HG03558 (cell line): Measurements from ENCODE around the gene CYTL1.
"Not testable (repeated sequence)": the region's sequence is repeated elsewhere in the genome, so short reads cannot be mapped to it uniquely, and the experiment has no call there.

ENCODE experiments used
- ATAC-seq: cut with Tn5 transposase; IDR thresholded peaks from one replicate; pipeline ENCODE4 v1.9.1; 2021; ENCODE audit warnings: moderate number of reproducible peaks; ENCODE audit not compliant: unreplicated experiment; ENCODE audit errors: extremely low read depth

CYTL1 gene

DNA sequence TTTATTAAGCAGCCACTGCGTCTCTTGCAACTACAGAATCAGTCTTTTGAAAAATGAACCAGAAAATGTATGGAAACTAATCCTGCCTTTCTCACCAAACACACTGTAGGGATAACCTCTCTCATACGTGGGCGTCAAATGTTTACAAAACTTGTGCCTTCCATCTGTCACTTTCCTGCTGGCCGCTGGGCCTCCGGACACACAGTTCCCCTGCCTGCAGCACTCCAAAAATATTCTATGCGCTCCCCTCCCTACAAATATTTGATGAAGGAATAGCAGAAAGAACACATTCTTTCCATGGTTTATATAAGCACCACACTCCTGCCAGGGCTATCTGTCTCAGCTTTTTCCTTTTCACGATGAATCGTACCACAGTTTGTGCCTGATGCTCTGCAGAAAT, 14.9 kb upstream of the CYTL1 start:
- ATAC-seq = no peak

DNA sequence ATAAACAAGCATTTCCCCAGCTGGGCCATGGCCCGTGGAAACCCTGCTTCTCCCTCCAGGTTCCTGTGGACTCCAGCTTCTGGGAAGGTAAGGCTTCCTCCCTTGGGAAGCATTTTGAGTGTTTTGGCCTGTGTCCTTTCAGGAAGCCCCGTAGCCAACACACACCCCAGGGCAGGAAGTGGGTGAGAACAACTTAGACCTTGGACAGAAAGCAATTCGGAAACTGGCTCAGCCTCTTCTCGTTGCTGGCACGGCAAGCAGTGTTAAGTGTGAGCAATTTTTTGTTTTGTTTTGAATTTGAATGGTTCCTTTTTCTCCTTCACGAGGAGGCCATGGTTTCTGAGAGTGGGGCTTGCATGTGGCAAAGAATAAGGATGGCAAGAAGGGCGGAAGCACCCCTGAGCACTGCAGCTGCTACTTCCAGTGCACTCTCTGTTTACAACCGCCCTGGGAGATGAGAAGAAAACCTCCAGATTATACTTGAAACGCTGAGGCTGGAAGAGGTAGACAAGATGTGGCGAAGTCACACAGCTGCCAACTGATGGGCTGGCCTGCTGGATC, 14.1 kb upstream of the CYTL1 start:
- ATAC-seq = no peak

- ATAC-seq = no peak
These were observed 13.6 kb upstream of the CYTL1 start for GRCh38 chr4:5032813-5033212.

DNA sequence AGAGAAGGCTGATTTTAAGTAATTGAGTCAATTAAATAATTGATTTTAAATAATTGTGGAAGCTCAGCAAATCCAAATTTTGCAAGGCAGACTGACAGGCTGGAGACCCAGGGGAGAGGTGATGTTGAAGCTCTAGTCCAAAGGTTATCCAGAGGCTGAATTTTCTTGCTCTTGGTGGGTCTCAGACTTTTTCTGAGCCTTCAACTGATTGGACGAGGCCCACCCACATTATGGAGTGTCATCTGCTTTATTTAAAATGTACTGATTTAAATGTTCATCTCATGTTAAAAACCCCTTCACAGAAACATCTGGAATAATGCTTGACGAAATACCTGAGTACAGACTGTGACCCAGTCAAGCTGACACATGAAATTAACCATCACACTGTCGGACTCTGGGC, 11.7 kb upstream of the CYTL1 start:
- no peak for ATAC-seq

- ATAC-seq = no peak
These were observed 11.0 kb upstream of the CYTL1 start for GRCh38 chr4:5030221-5030620.

GRCh38 chr4:5029447-5029846, 10.2 kb upstream of the CYTL1 start:
- ATAC-seq = no peak

GRCh38 chr4:5028480-5028879, 9.2 kb upstream of the CYTL1 start:
- ATAC-seq = no peak

GRCh38 chr4:5027346-5027745, 8.1 kb upstream of the CYTL1 start:
- no peak for ATAC-seq

GRCh38 chr4:5026371-5026770, 7.1 kb upstream of the CYTL1 start:
- no peak for ATAC-seq

- ATAC-seq = no peak
These were observed 5.4 kb upstream of the CYTL1 start for GRCh38 chr4:5024673-5025072.

DNA sequence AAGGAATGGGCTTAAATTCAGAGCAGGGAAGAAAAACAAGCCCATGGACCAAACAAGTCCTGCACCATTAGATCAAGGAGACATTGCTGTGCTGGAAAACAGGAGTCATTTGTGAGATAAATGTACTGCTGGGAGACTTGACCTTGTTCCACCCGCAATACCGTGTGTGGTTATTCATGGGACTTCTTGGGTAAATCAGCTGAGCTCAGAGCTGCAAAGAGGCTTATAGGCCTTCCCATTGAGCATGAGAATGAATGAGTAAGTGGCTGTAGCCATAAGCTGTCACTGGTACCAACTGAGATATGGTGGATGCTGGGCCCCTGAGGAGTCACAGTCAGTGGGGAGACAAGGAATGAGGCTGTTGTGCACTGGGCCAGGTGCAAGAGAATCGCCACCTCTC, 2.3 kb upstream of the CYTL1 start:
- no peak for ATAC-seq

- no peak for ATAC-seq
These were observed 1.1 kb upstream of the CYTL1 start for GRCh38 chr4:5020341-5020740.

DNA sequence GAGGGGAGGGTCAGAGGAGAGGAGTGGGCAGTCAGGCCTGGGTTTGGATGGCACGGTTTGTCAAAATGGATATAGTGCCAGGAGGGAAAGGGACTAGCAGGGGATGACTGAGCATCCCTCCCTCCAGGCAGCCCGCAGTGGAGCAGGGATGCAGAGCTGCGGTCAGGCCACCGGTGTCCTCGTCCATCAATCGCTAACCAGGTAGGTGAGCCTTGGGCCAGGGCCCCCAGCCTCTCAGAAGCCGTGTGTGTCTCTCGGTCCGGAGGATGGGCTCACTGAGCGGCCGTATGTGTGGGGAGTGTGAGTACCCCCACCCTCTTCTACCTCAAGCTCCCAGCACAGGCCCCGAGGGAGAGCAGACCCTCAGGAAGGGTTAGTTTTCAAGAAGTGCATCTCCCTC, 538 bp upstream of the CYTL1 start:
- ATAC-seq = no peak

GRCh38 chr4:5018603-5019002, 655 bp downstream of the CYTL1 start:
- no peak for ATAC-seq

GRCh38 chr4:5018096-5018495, 1.2 kb downstream of the CYTL1 start:
- no peak for ATAC-seq

- no peak for ATAC-seq
These were observed 5.1 kb downstream of the CYTL1 start for GRCh38 chr4:5014007-5014682.

GRCh38 chr4:5012958-5013357, 6.3 kb downstream of the CYTL1 start:
- ATAC-seq = no peak

DNA sequence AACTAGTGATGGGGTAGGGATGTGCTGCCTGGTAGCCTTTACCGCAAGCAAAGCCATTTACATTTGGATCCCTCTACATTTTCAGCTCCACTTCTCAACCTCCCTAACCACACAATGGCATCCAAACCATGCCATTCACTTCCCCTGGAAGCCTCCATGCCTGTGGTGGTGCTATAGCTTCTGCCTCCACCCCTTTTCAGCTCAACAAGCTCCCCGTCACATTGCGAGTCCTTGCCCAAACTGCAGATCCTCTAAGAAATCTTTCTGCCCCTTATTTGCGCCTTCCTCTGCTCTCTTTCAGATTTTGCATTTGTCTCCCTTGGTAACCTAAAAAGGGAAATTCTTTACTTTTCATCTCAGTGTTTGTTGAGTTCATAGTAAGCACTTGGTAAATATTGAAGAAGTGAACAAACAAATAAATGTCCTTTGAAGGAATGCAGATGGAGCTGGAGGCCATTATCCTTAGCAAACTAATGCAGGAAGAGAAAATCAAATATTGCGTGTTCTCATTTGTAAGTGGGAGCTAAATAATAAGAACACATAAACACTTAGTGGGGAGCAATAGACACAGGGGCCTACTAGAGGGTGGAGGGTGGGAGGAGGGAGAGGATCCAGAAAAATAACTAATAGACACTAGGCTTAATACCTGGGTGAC, 6.9 kb downstream of the CYTL1 start:
- ATAC-seq = no peak

DNA sequence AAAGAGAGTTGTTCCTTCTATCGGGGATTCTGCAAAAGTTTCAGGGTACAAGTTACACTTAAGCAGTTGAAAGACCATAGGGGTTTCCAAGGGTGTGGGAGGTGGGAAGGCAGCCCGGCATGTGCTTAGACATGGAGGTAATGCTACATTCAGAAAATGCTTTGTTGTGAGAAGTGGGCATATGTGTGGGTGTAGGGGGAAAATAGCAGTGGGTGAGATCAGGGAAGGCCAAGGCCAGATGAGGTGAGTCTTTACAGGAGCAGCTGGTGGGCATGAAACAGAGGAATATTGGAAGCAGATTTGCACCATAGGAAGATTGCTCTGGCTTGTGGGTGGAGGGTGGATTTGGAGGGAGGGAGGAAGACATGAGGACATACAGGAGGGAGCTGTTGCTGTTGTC, 8.3 kb downstream of the CYTL1 start:
- ATAC-seq = no peak

- no peak for ATAC-seq
These were observed 9.5 kb downstream of the CYTL1 start for GRCh38 chr4:5009796-5010195.

DNA sequence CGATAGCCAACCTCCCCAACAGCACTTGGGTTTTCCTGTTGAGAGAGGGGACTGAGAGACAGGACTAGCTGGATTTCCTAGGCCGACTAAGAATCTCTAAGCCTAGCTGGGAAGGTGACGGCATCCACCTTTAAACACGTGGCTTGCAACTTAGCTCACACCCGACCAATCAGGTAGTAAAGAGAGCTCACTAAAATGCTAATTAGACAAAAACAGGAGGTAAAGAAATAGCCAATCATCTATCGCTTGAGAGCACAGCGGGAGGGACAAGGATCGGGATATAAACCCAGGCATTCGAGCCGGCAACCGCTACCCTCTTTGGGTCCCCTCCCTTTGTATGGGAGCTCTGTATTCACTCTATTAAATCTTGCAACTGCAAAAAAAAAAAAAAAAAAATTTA, 12.3 kb downstream of the CYTL1 start:
- ATAC-seq = not testable (repeated sequence)

DNA sequence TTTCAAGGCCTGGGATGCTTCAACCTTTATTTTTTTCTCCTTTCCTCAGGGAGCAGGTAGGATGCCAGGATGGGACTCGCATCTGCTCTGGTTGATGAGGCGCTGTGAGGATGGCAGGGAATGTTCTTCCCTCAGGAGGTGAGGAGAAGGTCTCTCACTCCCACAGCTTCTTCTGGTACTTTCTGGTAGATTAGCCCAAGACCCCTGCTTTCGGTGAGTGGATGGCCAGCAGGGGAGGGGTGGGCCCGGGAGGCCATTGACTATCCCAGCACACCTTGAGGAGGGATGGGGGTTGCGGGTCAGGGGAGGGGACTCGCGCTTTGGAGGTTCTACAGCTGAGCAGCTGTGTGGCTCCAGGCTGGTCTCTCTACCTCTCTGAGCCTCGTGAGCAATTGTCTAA, 14.8 kb downstream of the CYTL1 start:
- ATAC-seq = no peak
